HG03565 (cell line): ENCODE measurements around the gene IMPDH2.
"Not testable (repeated sequence)": the region's sequence is repeated elsewhere in the genome, so short reads cannot be mapped to it uniquely, and the experiment has no call there.

Experiments
- ATAC-seq: cut with Tn5 transposase; IDR thresholded peaks from one replicate; pipeline ENCODE4 v1.9.1; 2021; ENCODE audit warnings: mild to moderate bottlenecking, moderate library complexity; ENCODE audit not compliant: unreplicated experiment

The IMPDH2 gene

GRCh38 chr3:49021813-49022687 is 7.1 kb downstream of the IMPDH2 start, which contains the start of gene NDUFAF3:
Gene NDUFAF3 (plus strand): TSS chr3:49022121. CDS start chr3:49022145, 24 bp downstream.
- ATAC-seq: peak; percentile 39

- ATAC-seq: peak; percentile 34
Measured at GRCh38 chr3:49021213-49021812, 7.9 kb downstream of the IMPDH2 start.

GRCh38 chr3:49020330-49021212 is 8.6 kb downstream of the IMPDH2 start:
- no peak for ATAC-seq

- ATAC-seq: no peak
Measured at GRCh38 chr3:49019941-49020329, 9.3 kb downstream of the IMPDH2 start.

- ATAC-seq: no peak
Measured at GRCh38 chr3:49018707-49019006, 10.5 kb downstream of the IMPDH2 start.

GRCh38 chr3:49017971-49018706 is 11.1 kb downstream of the IMPDH2 start, which contains the start of gene DALRD3:
Gene DALRD3 (minus strand): TSS chr3:49018580. CDS start chr3:49018564, 16 bp downstream.
- no peak for ATAC-seq

GRCh38 chr3:49017229-49017970 is 11.8 kb downstream of the IMPDH2 start:
- ATAC-seq: no peak

- no peak for ATAC-seq
Measured at GRCh38 chr3:49016414-49017228, 12.6 kb downstream of the IMPDH2 start.

- no peak for ATAC-seq
Measured at GRCh38 chr3:49015765-49016164, 13.4 kb downstream of the IMPDH2 start.

- no peak for ATAC-seq
Measured at GRCh38 chr3:49015072-49015471, 14.1 kb downstream of the IMPDH2 start.

GRCh38 chr3:49013738-49014660 is 15.2 kb downstream of the IMPDH2 start:
- ATAC-seq: no peak

GRCh38 chr3:49013113-49013737 is 16.0 kb downstream of the IMPDH2 start:
- ATAC-seq: no peak

GRCh38 chr3:49012441-49013017 is 16.7 kb downstream of the IMPDH2 start:
- ATAC-seq: no peak

GRCh38 chr3:49009396-49009795 is 19.8 kb downstream of the IMPDH2 start:
- ATAC-seq: no peak

GRCh38 chr3:49008627-49009026 is 20.6 kb downstream of the IMPDH2 start:
- ATAC-seq: not testable (repeated sequence)

GRCh38 chr3:49007771-49008528 is 21.2 kb downstream of the IMPDH2 start:
- peak; percentile 22 for ATAC-seq
